Measurements from ENCODE around the gene TMEM205.

TMEM205 gene

GRCh38 chr19:11373885-11374432 lies 27.9 kb upstream of the TMEM205 start:
- TF ChIP-seq MYC (IDR thresholded peaks at IDR 0.05; ENCODE audit: low read depth, low read length) = no peak
- TF ChIP-seq MAX (IDR thresholded peaks at IDR 0.05; ENCODE audit: low read depth, low read length) = no peak
- no peak for TF ChIP-seq CTCF (IDR thresholded peaks at IDR 0.05; ENCODE audit: low read depth, low read length)
- no peak for TF ChIP-seq POLR2A (IDR thresholded peaks at IDR 0.05; ENCODE audit: extremely low read depth, insufficient read length)
- DNase-seq (ENCODE audit: low read depth) = peak; percentile 60
- peak overlapping the region; percentile 60 for H3K4me3 ChIP-seq (ENCODE audit: low read depth, low read length)

GRCh38 chr19:11373166-11373884 lies 27.3 kb upstream of the TMEM205 start:
- H3K4me3 ChIP-seq (ENCODE audit: low read depth, low read length) = peak overlapping the region; percentile 60
- no peak for TF ChIP-seq POLR2A (IDR thresholded peaks at IDR 0.05; ENCODE audit: extremely low read depth, insufficient read length)
- no peak for TF ChIP-seq CTCF (IDR thresholded peaks at IDR 0.05; ENCODE audit: low read depth, low read length)
- TF ChIP-seq MYC (IDR thresholded peaks at IDR 0.05; ENCODE audit: low read depth, low read length) = no peak
- TF ChIP-seq MAX (IDR thresholded peaks at IDR 0.05; ENCODE audit: low read depth, low read length) = no peak
- peak; percentile 43 for DNase-seq (ENCODE audit: low read depth)

- no peak overlapping the region for H3K4me3 ChIP-seq (ENCODE audit: low read depth, low read length)
- TF ChIP-seq MYC (IDR thresholded peaks at IDR 0.05; ENCODE audit: low read depth, low read length) = no peak
- no peak for TF ChIP-seq MAX (IDR thresholded peaks at IDR 0.05; ENCODE audit: low read depth, low read length)
- no peak for TF ChIP-seq CTCF (IDR thresholded peaks at IDR 0.05; ENCODE audit: low read depth, low read length)
- no peak for TF ChIP-seq POLR2A (IDR thresholded peaks at IDR 0.05; ENCODE audit: extremely low read depth, insufficient read length)
- no peak for DNase-seq (ENCODE audit: low read depth)
Observed at GRCh38 chr19:11370744-11371143, 24.7 kb upstream of the TMEM205 start.

GRCh38 chr19:11367528-11367927 lies 21.5 kb upstream of the TMEM205 start:
- TF ChIP-seq MAX (IDR thresholded peaks at IDR 0.05; ENCODE audit: low read depth, low read length) (no peak), POLR2A (IDR thresholded peaks at IDR 0.05; ENCODE audit: extremely low read depth, insufficient read length) (no peak), MYC (IDR thresholded peaks at IDR 0.05; ENCODE audit: low read depth, low read length) (no peak), CTCF (IDR thresholded peaks at IDR 0.05; ENCODE audit: low read depth, low read length) (no peak)
- H3K4me3 ChIP-seq (ENCODE audit: low read depth, low read length) = no peak overlapping the region
- no peak for DNase-seq (ENCODE audit: low read depth)

GRCh38 chr19:11365557-11366117 lies 19.6 kb upstream of the TMEM205 start:
- no peak for DNase-seq (ENCODE audit: low read depth)
- H3K4me3 ChIP-seq (ENCODE audit: low read depth, low read length) = no peak overlapping the region
- TF ChIP-seq MAX (IDR thresholded peaks at IDR 0.05; ENCODE audit: low read depth, low read length) (no peak), MYC (IDR thresholded peaks at IDR 0.05; ENCODE audit: low read depth, low read length) (no peak), POLR2A (IDR thresholded peaks at IDR 0.05; ENCODE audit: extremely low read depth, insufficient read length) (no peak), CTCF (IDR thresholded peaks at IDR 0.05; ENCODE audit: low read depth, low read length) (no peak)
